ENCODE results near the gene SHH. TPM values are rescaled to one million over a fixed set of nuclear protein-coding genes. Genes with fewer than 3 reads are reported as not detected.

Gene SHH
- total and polyA plus RNA-seq, 2 donors (not counting 3 experiments of a cell fraction or from before 2014, with no cell fraction given): not detected

GRCh38 chr7:155813546-155814315 is 1.5 kb upstream of the SHH start:
- Histone ChIP-seq H3K4me3 (replicated peaks in 1 of 3; ENCODE audit: insufficient read depth in 1 of 3, low read depth in 1 of 3, low read length in 3 of 3) (no peak overlapping the region), H3K9ac (replicated peaks; ENCODE audit: extremely low read depth, insufficient read depth, low read length) (no peak overlapping the region), H3K27me3 (ENCODE audit: control insufficient read depth in 2 of 2, insufficient read depth in 2 of 2, low read length in 2 of 2) (peaks cover 40 to 60% of the 10 kb centered on the region in 2 experiments), H3K36me3 (ENCODE audit: control insufficient read depth in 2 of 2, extremely low read depth in 1 of 2, insufficient read depth in 2 of 2, low read length in 2 of 2) (no peaks in the 10 kb centered on the region), H3K27ac (ENCODE audit: insufficient read depth, low read depth, low read length) (no peak overlapping the region), H3K9me3 (replicated peaks; ENCODE audit: control insufficient read depth, insufficient read depth, low read length) (no peaks in the 10 kb centered on the region), H3K4me2 (ENCODE audit: insufficient read depth, low read length) (no peak overlapping the region), H3K9me1 (replicated peaks; ENCODE audit: control insufficient read depth, extremely low read depth, insufficient read depth, low read length) (no peaks in the 10 kb centered on the region), H4K20me1 (replicated peaks; ENCODE audit: control insufficient read depth, extremely low read depth, insufficient read depth, low read length) (no peaks in the 10 kb centered on the region), H3K4me1 (ENCODE audit: control insufficient read depth, extremely low read depth, insufficient read depth, low read length) (peaks cover 14% of the 10 kb centered on the region), H3K79me2 (ENCODE audit: control insufficient read depth, insufficient read depth, low read length) (no peaks in the 10 kb centered on the region), H2AFZ (ENCODE audit: low read depth, low read length) (no peak overlapping the region)
- no peak for FAIRE-seq
- dilution Hi-C loops (cut with MboI; ENCODE audit: extremely low pct_ligation_motif_present, low sequenced_read_pairs) (no loop called here), intact Hi-C loops (cut with micrococcal nuclease) (no loop called here)
- TF ChIP-seq JUN (IDR thresholded peaks at IDR 0.05; ENCODE audit: borderline replicate concordance, insufficient read depth, insufficient read length, low read depth): no peak
- BruUV-seq (replicated peaks): no TSS peak
- no peak for DNase-seq (ENCODE audit: low read depth, low spot score)
- ChIA-PET POLR2A (no interaction called here), CTCF (interaction anchor here (0.8 to 3.5 kb wide), 7 partner anchors 8 to 1003 kb away, joined by 3 to 25 read pairs (median 4); no protein-coding TSS in a partner anchor)

- no peak overlapping the region for H3K9ac ChIP-seq (replicated peaks; ENCODE audit: extremely low read depth, insufficient read depth, low read length)
- no peaks in the 10 kb centered on the region for H3K79me2 ChIP-seq (ENCODE audit: control insufficient read depth, insufficient read depth, low read length)
- TF ChIP-seq, protein P1, sequence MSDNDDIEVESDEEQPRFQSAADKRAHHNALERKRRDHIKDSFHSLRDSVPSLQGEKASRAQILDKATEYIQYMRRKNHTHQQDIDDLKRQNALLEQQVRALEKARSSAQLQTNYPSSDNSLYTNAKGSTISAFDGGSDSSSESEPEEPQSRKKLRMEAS (IDR thresholded peaks at IDR 0.05; ENCODE audit: insufficient read depth, insufficient read length): no peak
- TF ChIP-seq POLR2AphosphoS5 (IDR thresholded peaks at IDR 0.05; ENCODE audit: insufficient read depth, low read depth, low read length) (no peak), POLR2A (IDR thresholded peaks at IDR 0.05; ENCODE audit: low read depth, low read length) (no peak), JUN (IDR thresholded peaks at IDR 0.05; ENCODE audit: borderline replicate concordance, insufficient read depth, insufficient read length, low read depth) (no peak), GATA2 (IDR thresholded peaks at IDR 0.05; ENCODE audit: insufficient read depth, insufficient read length, low read depth, low read length) (no peak), FOS (IDR thresholded peaks at IDR 0.05; ENCODE audit: borderline replicate concordance, insufficient read depth, low read length) (no peak), EZH2 (IDR thresholded peaks at IDR 0.05; ENCODE audit: borderline replicate concordance, low read depth, low read length, severe bottlenecking) (no peak), MYC (IDR thresholded peaks at IDR 0.05; ENCODE audit: low read depth, low read length) (no peak)
- TF ChIP-seq, protein P2, sequence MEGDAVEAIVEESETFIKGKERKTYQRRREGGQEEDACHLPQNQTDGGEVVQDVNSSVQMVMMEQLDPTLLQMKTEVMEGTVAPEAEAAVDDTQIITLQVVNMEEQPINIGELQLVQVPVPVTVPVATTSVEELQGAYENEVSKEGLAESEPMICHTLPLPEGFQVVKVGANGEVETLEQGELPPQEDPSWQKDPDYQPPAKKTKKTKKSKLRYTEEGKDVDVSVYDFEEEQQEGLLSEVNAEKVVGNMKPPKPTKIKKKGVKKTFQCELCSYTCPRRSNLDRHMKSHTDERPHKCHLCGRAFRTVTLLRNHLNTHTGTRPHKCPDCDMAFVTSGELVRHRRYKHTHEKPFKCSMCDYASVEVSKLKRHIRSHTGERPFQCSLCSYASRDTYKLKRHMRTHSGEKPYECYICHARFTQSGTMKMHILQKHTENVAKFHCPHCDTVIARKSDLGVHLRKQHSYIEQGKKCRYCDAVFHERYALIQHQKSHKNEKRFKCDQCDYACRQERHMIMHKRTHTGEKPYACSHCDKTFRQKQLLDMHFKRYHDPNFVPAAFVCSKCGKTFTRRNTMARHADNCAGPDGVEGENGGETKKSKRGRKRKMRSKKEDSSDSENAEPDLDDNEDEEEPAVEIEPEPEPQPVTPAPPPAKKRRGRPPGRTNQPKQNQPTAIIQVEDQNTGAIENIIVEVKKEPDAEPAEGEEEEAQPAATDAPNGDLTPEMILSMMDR (IDR thresholded peaks at IDR 0.05; ENCODE audit: extremely low read depth in 1 of 2, insufficient read depth in 1 of 2, low read depth in 1 of 2, low read length in 2 of 2): no peak
- FAIRE-seq (no peak), DNase-seq (ENCODE audit: low read depth, low spot score) (no peak)
- no peaks in the 10 kb centered on the region for H3K9me3 ChIP-seq (replicated peaks; ENCODE audit: control insufficient read depth, insufficient read depth, low read length)
- no peak overlapping the region for H3K4me2 ChIP-seq (ENCODE audit: insufficient read depth, low read length)
- H2AFZ ChIP-seq (ENCODE audit: low read depth, low read length): no peak overlapping the region
- H4K20me1 ChIP-seq (replicated peaks; ENCODE audit: control insufficient read depth, extremely low read depth, insufficient read depth, low read length): no peaks in the 10 kb centered on the region
- H3K27ac ChIP-seq (ENCODE audit: insufficient read depth, low read depth, low read length): no peak overlapping the region
- ChIA-PET CTCF (interaction anchor here (0.8 to 3.5 kb wide), 4 partner anchors 9 to 1003 kb away, joined by 3 to 25 read pairs (median 8); no protein-coding TSS in a partner anchor), POLR2A (no interaction called here)
- H3K4me3 ChIP-seq (replicated peaks in 1 of 3; ENCODE audit: insufficient read depth in 1 of 3, low read depth in 1 of 3, low read length in 3 of 3): no peak overlapping the region
- dilution Hi-C loops (cut with MboI; ENCODE audit: extremely low pct_ligation_motif_present, low sequenced_read_pairs) (no loop called here), intact Hi-C loops (cut with micrococcal nuclease) (no loop called here)
- peaks cover 16% of the 10 kb centered on the region for H3K4me1 ChIP-seq (ENCODE audit: control insufficient read depth, extremely low read depth, insufficient read depth, low read length)
- no TSS peak for BruUV-seq (replicated peaks)
- no peaks in the 10 kb centered on the region for H3K9me1 ChIP-seq (replicated peaks; ENCODE audit: control insufficient read depth, extremely low read depth, insufficient read depth, low read length)
- no peaks in the 10 kb centered on the region for H3K36me3 ChIP-seq (ENCODE audit: control insufficient read depth in 2 of 2, extremely low read depth in 1 of 2, insufficient read depth in 2 of 2, low read length in 2 of 2)
- H3K27me3 ChIP-seq (ENCODE audit: control insufficient read depth in 2 of 2, insufficient read depth in 2 of 2, low read length in 2 of 2): peaks cover 40 to 64% of the 10 kb centered on the region in 2 experiments
These were observed 862 bp upstream of the SHH start for GRCh38 chr7:155813125-155813524.
